ENCODE results near the gene MCF2L.

- TF ChIP-seq CTCF (IDR thresholded peaks at IDR 0.05; ENCODE audit: insufficient read depth, low read length, poor library complexity, severe bottlenecking) (no peak), EZH2phosphoT487 (conservative IDR thresholded peaks at IDR 0.05; ENCODE audit: low read length) (no peak)
These were observed 66.3 kb downstream of the MCF2L start for GRCh38 chr13:113035213-113035800.
